ENCODE measurements around the gene TXNRD2. TPM values are rescaled to one million over a fixed set of nuclear protein-coding genes. Genes with fewer than 3 reads are reported as not detected.

The TXNRD2 gene
- total RNA-seq, 1 experiment from 2014 or later, result 19.7 TPM

- Histone ChIP-seq H2AFZ (ENCODE audit: low read depth, low read length, poor library complexity, severe bottlenecking) (no peak overlapping the region), H3K4me3 (replicated peaks in 1 of 2; ENCODE audit: low read depth in 1 of 2, low read length in 2 of 2) (no peak overlapping the region), H3K9me2 (ENCODE audit: insufficient read depth) (no peaks in the 10 kb centered on the region), H3K36me3 (ENCODE audit: control insufficient read depth in 1 of 2, insufficient read depth in 2 of 2, low read length in 2 of 2) (no peaks in the 10 kb centered on the region), H3K79me2 (ENCODE audit: insufficient read depth, low read length) (no peaks in the 10 kb centered on the region), H3K4me1 (ENCODE audit: control insufficient read depth in 1 of 2, insufficient read depth in 2 of 2, low read length in 2 of 2) (no peaks in the 10 kb centered on the region), H4K20me1 (ENCODE audit: insufficient read depth) (no peaks in the 10 kb centered on the region), H3K4me2 (ENCODE audit: low read length) (no peak overlapping the region), H3K27me3 (ENCODE audit: insufficient read depth, low read length) (no peaks in the 10 kb centered on the region), H3K9me3 (ENCODE audit: control insufficient read depth in 1 of 2, insufficient read depth in 1 of 2, low read depth in 1 of 2, low read length in 2 of 2) (no peaks in the 10 kb centered on the region), H3K9ac (ENCODE audit: low read length) (no peak overlapping the region), H3K27ac (ENCODE audit: low read depth, low read length) (no peak overlapping the region)
- ChIA-PET CTCF (interaction anchor here (3.4 to 5.2 kb wide), 2 partner anchors 155 to 180 kb away, joined by 28 to 123 read pairs; no protein-coding TSS in a partner anchor), RAD21 (ENCODE audit: low non-redundant PET in 1 of 2, low total read pairs in 2 of 2, uncharacterized antibody in 2 of 2, unreplicated experiment in 2 of 2) (interaction anchor here in 1 of 2 experiments (2.2 kb wide), 1 partner anchor 181 kb away, joined by 43 read pairs; no protein-coding TSS in a partner anchor), POLR2A (interaction anchor here (1.9 kb wide), 1 partner anchor 181 kb away, joined by 8 read pairs; no protein-coding TSS in a partner anchor)
- no TSS peak for BruUV-seq (replicated peaks)
- intact Hi-C loops (cut with micrococcal nuclease), result no loop called here
- TF ChIP-seq YY1 (IDR thresholded peaks at IDR 0.05; ENCODE audit: extremely low read depth, insufficient replicate concordance, low read depth, low read length), result no peak
- no peak for TF ChIP-seq ZFX (IDR thresholded peaks at IDR 0.05)
- no peak for TF ChIP-seq POLR2AphosphoS5 (IDR thresholded peaks at IDR 0.05; ENCODE audit: low read depth, low read length)
- TF ChIP-seq JUND (IDR thresholded peaks at IDR 0.05), result no peak
- no peak for TF ChIP-seq CEBPB (IDR thresholded peaks at IDR 0.05; ENCODE audit: low read depth)
- TF ChIP-seq ELF1 (IDR thresholded peaks at IDR 0.05; ENCODE audit: borderline replicate concordance, low read depth), result no peak
- TF ChIP-seq FOSL1 (IDR thresholded peaks at IDR 0.05; ENCODE audit: low read depth), result no peak
- TF ChIP-seq EGR1 (IDR thresholded peaks at IDR 0.05; ENCODE audit: low read depth), result no peak
- no peak for DNase-seq (ENCODE audit: low read depth, low spot score)
- ATAC-seq, result no peak
These were observed 29.9 kb downstream of the TXNRD2 start for GRCh38 chr22:19911540-19912270.

- BruUV-seq (replicated peaks), result no TSS peak
- Histone ChIP-seq H3K36me3 (ENCODE audit: control insufficient read depth in 1 of 2, insufficient read depth in 2 of 2, low read length in 2 of 2) (no peaks in the 10 kb centered on the region), H3K4me1 (ENCODE audit: control insufficient read depth in 1 of 2, insufficient read depth in 2 of 2, low read length in 2 of 2) (no peaks in the 10 kb centered on the region), H3K4me3 (replicated peaks in 1 of 2; ENCODE audit: low read depth in 1 of 2, low read length in 2 of 2) (no peak overlapping the region), H4K20me1 (ENCODE audit: insufficient read depth) (no peaks in the 10 kb centered on the region), H3K9me2 (ENCODE audit: insufficient read depth) (no peaks in the 10 kb centered on the region), H3K9me3 (ENCODE audit: control insufficient read depth in 1 of 2, insufficient read depth in 1 of 2, low read depth in 1 of 2, low read length in 2 of 2) (no peaks in the 10 kb centered on the region), H3K4me2 (ENCODE audit: low read length) (no peak overlapping the region), H2AFZ (ENCODE audit: low read depth, low read length, poor library complexity, severe bottlenecking) (no peak overlapping the region), H3K79me2 (ENCODE audit: insufficient read depth, low read length) (no peaks in the 10 kb centered on the region), H3K9ac (ENCODE audit: low read length) (no peak overlapping the region), H3K27me3 (ENCODE audit: insufficient read depth, low read length) (no peaks in the 10 kb centered on the region), H3K27ac (ENCODE audit: low read depth, low read length) (no peak overlapping the region)
- peak; percentile 10; the same call in 1 of the 2 replicates for ATAC-seq
- no peak for DNase-seq (ENCODE audit: low read depth, low spot score)
- POLR2A ChIA-PET, result interaction anchor here (0.7 to 1.9 kb wide), 2 partner anchors 163 to 180 kb away, joined by 3 to 8 read pairs; no protein-coding TSS in a partner anchor
- RAD21 ChIA-PET (ENCODE audit: low non-redundant PET in 1 of 2, low total read pairs in 2 of 2, uncharacterized antibody in 2 of 2, unreplicated experiment in 2 of 2), result interaction anchor here (0.6 to 2.2 kb wide), 10 partner anchors 43 to 184 kb away, joined by 3 to 43 read pairs (median 4); no protein-coding TSS in a partner anchor
- CTCF ChIA-PET, result interaction anchor here (0.6 to 5.2 kb wide), 13 partner anchors 9 to 278 kb away, joined by 3 to 123 read pairs (median 5); partner anchors contain the start of gene GP1BB
- intact Hi-C loops (cut with micrococcal nuclease), result loop anchor here (1.0 kb wide), 2 partner anchors 154 to 180 kb away; no protein-coding TSS in a partner anchor
- TF ChIP-seq JUND (IDR thresholded peaks at IDR 0.05), result no peak
- no peak for TF ChIP-seq CBX3 (IDR thresholded peaks at IDR 0.05; ENCODE audit: low read depth)
- no peak for TF ChIP-seq EZH2 (IDR thresholded peaks at IDR 0.05)
- TF ChIP-seq CEBPB (IDR thresholded peaks at IDR 0.05; ENCODE audit: low read depth), result no peak
- TF ChIP-seq ZFX (IDR thresholded peaks at IDR 0.05), result no peak
- TF ChIP-seq EZH2phosphoT487 (IDR thresholded peaks at IDR 0.05; ENCODE audit: borderline replicate concordance), result no peak
- no peak for TF ChIP-seq ATF3 (IDR thresholded peaks at IDR 0.05)
- TF ChIP-seq MAX (IDR thresholded peaks at IDR 0.05), result no peak
- no peak for TF ChIP-seq SRF (IDR thresholded peaks at IDR 0.05; ENCODE audit: low read depth)
- no peak for TF ChIP-seq SP1 (IDR thresholded peaks at IDR 0.05; ENCODE audit: low read depth)
- TF ChIP-seq CTCF (IDR thresholded peaks at IDR 0.05 in 2 of 3, conservative IDR thresholded peaks at IDR 0.05 in 1 of 3; ENCODE audit: borderline replicate concordance in 1 of 3, insufficient read depth in 1 of 3, low read depth in 2 of 3, low read length in 2 of 3), result no peak
- TF ChIP-seq ELF1 (IDR thresholded peaks at IDR 0.05; ENCODE audit: borderline replicate concordance, low read depth), result no peak
- no peak for TF ChIP-seq RAD21 (IDR thresholded peaks at IDR 0.05; ENCODE audit: low read depth)
- no peak for TF ChIP-seq EGR1 (IDR thresholded peaks at IDR 0.05; ENCODE audit: low read depth)
These were observed 31.4 kb downstream of the TXNRD2 start for GRCh38 chr22:19910180-19910744.

Measured in HCT116 (cell line).